GM12878 (cell line): Measurements from ENCODE around the gene SMIM14. TPM values are rescaled to one million over a fixed set of nuclear protein-coding genes. Genes with fewer than 3 reads are reported as not detected.

Experiments used
- BCL11A ChIP-seq: IDR thresholded peaks from 2 replicates; pipeline ENCODE4 v1.6.1; 2011; ENCODE audit warnings: low read depth, low read length
- CBX5 ChIP-seq: sonication (generic); IDR thresholded peaks from 2 replicates; pipeline ENCODE4 v1.6.1; 2016; ENCODE audit warnings: low read depth, moderate library complexity, mild to moderate bottlenecking, inconsistent platforms
- FOXK2 ChIP-seq: fragments of 450-650 bp; IDR thresholded peaks from 2 replicates; pipeline ENCODE4 v1.6.1; 2017; ENCODE audit warnings: mild to moderate bottlenecking, moderate library complexity
- GABPA ChIP-seq: IDR thresholded peaks from 2 replicates; pipeline ENCODE4 v1.6.1; 2014; ENCODE audit warnings: antibody characterized with exemption, low read depth, mild to moderate bottlenecking, inconsistent platforms
- GATAD2B ChIP-seq: fragments of 450-650 bp; conservative IDR thresholded peaks from 2 replicates; pipeline ENCODE4 v1.6.1; 2017; ENCODE audit warnings: low read depth, mild to moderate bottlenecking, moderate library complexity
- HDAC6 ChIP-seq: fragments of 200-600 bp; sonication (generic); IDR thresholded peaks from one replicate; pipeline ENCODE4 v1.8.0; 2017; ENCODE audit warnings: antibody characterized with exemption; ENCODE audit not compliant: unreplicated experiment
- IRF4 ChIP-seq: IDR thresholded peaks from 2 replicates; pipeline ENCODE4 v1.6.1; 2011; ENCODE audit warnings: low read depth, low read length
- MTA2 ChIP-seq: fragments of 450-650 bp; IDR thresholded peaks from 2 replicates; pipeline ENCODE4 v1.6.1; 2016; ENCODE audit warnings: low read depth, mild to moderate bottlenecking, moderate library complexity
- MXI1 ChIP-seq: fragments of 150-350 bp; IDR thresholded peaks from 2 replicates; pipeline ENCODE4 v1.6.1; 2011; ENCODE audit warnings: low read depth, mild to moderate bottlenecking, inconsistent platforms, low read length, improper control_type of control experiment
- NBN ChIP-seq: fragments of 450-650 bp; IDR thresholded peaks from 2 replicates; pipeline ENCODE4 v1.6.1; 2016
- NFXL1 ChIP-seq: fragments of 450-650 bp; IDR thresholded peaks from 2 replicates; pipeline ENCODE4 v1.6.1; 2017; ENCODE audit warnings: antibody characterized with exemption, mild to moderate bottlenecking, borderline replicate concordance
- NR2C2 ChIP-seq: IDR thresholded peaks from 2 replicates; pipeline ENCODE4 v1.6.1; 2011; ENCODE audit warnings: borderline replicate concordance, low read depth; ENCODE audit not compliant: control insufficient read depth, insufficient read length
- NR2F1 ChIP-seq: fragments of 450-650 bp; conservative IDR thresholded peaks from 2 replicates; pipeline ENCODE4 v1.6.1; 2017; ENCODE audit warnings: mild to moderate bottlenecking
- PAX5 ChIP-seq: IDR thresholded peaks from 2 replicates; pipeline ENCODE4 v1.6.1; 2011; ENCODE audit warnings: low read depth, low read length, borderline replicate concordance
- RAD21 ChIP-seq: IDR thresholded peaks from 2 replicates; pipeline ENCODE4 v1.6.1; 2011; ENCODE audit warnings: mild to moderate bottlenecking, low read depth, low read length, moderate library complexity; ENCODE audit not compliant: insufficient read depth
- RAD51 ChIP-seq: fragments of 450-650 bp; IDR thresholded peaks from 2 replicates; pipeline ENCODE4 v1.6.1; 2016; ENCODE audit warnings: moderate library complexity, mild to moderate bottlenecking, inconsistent platforms
- RBBP5 ChIP-seq: fragments of 200-600 bp; sonication (generic); conservative IDR thresholded peaks from 2 replicates; pipeline ENCODE4 v1.6.1; 2016
- RELA ChIP-seq: fragments of 450-650 bp; IDR thresholded peaks from 2 replicates; pipeline ENCODE4 v1.8.0; 2014; ENCODE audit warnings: borderline replicate concordance; ENCODE audit not compliant: partially characterized antibody
- SMAD1 ChIP-seq: fragments of 450-650 bp; IDR thresholded peaks from 2 replicates; pipeline ENCODE4 v1.6.1; 2018; ENCODE audit warnings: mild to moderate bottlenecking, low read depth; ENCODE audit not compliant: partially characterized antibody
- ZNF622 ChIP-seq: fragments of 450-650 bp; IDR thresholded peaks from 2 replicates; pipeline ENCODE4 v1.6.1; 2017; ENCODE audit warnings: mild to moderate bottlenecking, inconsistent platforms
- polyA plus RNA-seq, 11 experiments: library from polyadenylated mRNA; depleted of rRNA in 4 of 11; unstranded in 6 of 11; stranded (reverse) in 5 of 11; fragments of >200 nt; fragmentation: Nextera tagmentation in 4 of 11; fragmentation: Illumina TruSeq in 1 of 11; extraction: Ambion mirVana in 4 of 11; extraction: Trizol in 1 of 11; gene quantifications; 1 replicate in 1 of 11; 2 replicates in 10 of 11; pipeline versions ENCODE4 v1.2.1 to v1.2.3, GENCODE V29; 2011 to 2016; ENCODE audit warnings: inconsistent platforms in 2 of 11, missing spikeins in 2 of 11, low read depth in 1 of 11
- total RNA-seq, 4 experiments: library from RNA; depleted of rRNA in 3 of 4; stranded (reverse); fragments of >200 nt in 3 of 4; fragmentation: Illumina TruSeq in 1 of 4; extraction: Trizol in 1 of 4; gene quantifications; 2 replicates each; pipeline versions ENCODE4 v1.2.1 to v1.2.3, GENCODE V29; 2013 to 2021
- TF ChIP-seq, protein P1 (sequence below): fragments of 450-650 bp; IDR thresholded peaks from 2 replicates; pipeline ENCODE4 v1.6.1; 2016; ENCODE audit warnings: mild to moderate bottlenecking
- TF ChIP-seq, protein P2 (sequence below): fragments of 450-650 bp; IDR thresholded peaks from 2 replicates; pipeline ENCODE4 v1.6.1; 2017; ENCODE audit warnings: mild to moderate bottlenecking, low read depth, inconsistent platforms; ENCODE audit not compliant: poor library complexity, severe bottlenecking
- TF ChIP-seq, protein P3 (sequence below): IDR thresholded peaks from 2 replicates; pipeline ENCODE4 v1.6.1; 2012; ENCODE audit warnings: low read depth, low read length, improper control_type of control experiment
- TF ChIP-seq, protein P4 (sequence below): IDR thresholded peaks from 2 replicates; pipeline ENCODE4 v1.6.1; 2012; ENCODE audit warnings: improper control_type of control experiment, low read depth, low read length; ENCODE audit not compliant: insufficient replicate concordance

Gene SMIM14
- total and polyA plus RNA-seq, 10 of the 15 experiments (the other 5 are each of a cell fraction or from before 2014, with no cell fraction given): 125 to 671 (median 188) TPM

DNA sequence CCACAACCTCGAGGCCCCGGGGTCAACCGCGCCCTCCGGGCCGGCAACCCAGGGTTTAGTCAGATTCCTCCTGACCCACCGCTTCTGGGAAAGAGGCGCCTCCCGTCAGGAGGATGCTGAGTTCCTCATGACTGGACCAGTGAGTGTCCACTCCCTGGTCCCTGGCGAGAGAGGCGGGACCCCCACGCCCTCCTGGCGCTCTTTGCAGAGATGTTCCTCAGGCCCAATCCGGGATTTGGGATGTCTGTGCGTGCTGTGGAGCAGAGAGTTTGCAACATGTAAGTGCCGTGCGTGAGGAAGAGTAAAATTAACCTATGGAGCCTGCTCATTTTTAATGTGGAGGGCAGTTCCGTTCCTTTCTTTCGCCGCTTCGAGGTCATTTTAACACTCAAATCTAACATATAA is 110.6 kb downstream of the SMIM14 start (continued):
- TF ChIP-seq, protein P1, sequence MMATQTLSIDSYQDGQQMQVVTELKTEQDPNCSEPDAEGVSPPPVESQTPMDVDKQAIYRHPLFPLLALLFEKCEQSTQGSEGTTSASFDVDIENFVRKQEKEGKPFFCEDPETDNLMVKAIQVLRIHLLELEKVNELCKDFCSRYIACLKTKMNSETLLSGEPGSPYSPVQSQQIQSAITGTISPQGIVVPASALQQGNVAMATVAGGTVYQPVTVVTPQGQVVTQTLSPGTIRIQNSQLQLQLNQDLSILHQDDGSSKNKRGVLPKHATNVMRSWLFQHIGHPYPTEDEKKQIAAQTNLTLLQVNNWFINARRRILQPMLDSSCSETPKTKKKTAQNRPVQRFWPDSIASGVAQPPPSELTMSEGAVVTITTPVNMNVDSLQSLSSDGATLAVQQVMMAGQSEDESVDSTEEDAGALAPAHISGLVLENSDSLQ: no peak
- no peak for TF ChIP-seq IRF4
- 0 out of 2 replicates have a peak, but pooled peaks have one; percentile 29 for TF ChIP-seq MTA2
- TF ChIP-seq BCL11A: 0 out of 2 replicates have a peak, but pooled peaks have one; percentile 3
- TF ChIP-seq ZNF622: no peak
- TF ChIP-seq, protein P2, sequence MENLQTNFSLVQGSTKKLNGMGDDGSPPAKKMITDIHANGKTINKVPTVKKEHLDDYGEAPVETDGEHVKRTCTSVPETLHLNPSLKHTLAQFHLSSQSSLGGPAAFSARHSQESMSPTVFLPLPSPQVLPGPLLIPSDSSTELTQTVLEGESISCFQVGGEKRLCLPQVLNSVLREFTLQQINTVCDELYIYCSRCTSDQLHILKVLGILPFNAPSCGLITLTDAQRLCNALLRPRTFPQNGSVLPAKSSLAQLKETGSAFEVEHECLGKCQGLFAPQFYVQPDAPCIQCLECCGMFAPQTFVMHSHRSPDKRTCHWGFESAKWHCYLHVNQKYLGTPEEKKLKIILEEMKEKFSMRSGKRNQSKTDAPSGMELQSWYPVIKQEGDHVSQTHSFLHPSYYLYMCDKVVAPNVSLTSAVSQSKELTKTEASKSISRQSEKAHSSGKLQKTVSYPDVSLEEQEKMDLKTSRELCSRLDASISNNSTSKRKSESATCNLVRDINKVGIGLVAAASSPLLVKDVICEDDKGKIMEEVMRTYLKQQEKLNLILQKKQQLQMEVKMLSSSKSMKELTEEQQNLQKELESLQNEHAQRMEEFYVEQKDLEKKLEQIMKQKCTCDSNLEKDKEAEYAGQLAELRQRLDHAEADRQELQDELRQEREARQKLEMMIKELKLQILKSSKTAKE: no peak
- no peak for TF ChIP-seq FOXK2
- no peak for TF ChIP-seq GABPA
- no peak for TF ChIP-seq RAD21
- TF ChIP-seq PAX5: no peak
- TF ChIP-seq, protein P3, sequence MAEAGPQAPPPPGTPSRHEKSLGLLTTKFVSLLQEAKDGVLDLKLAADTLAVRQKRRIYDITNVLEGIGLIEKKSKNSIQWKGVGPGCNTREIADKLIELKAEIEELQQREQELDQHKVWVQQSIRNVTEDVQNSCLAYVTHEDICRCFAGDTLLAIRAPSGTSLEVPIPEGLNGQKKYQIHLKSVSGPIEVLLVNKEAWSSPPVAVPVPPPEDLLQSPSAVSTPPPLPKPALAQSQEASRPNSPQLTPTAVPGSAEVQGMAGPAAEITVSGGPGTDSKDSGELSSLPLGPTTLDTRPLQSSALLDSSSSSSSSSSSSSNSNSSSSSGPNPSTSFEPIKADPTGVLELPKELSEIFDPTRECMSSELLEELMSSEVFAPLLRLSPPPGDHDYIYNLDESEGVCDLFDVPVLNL: no peak
- TF ChIP-seq RAD51: no peak
- TF ChIP-seq NBN: no peak
- no peak for TF ChIP-seq CBX5
- no peak for TF ChIP-seq NR2C2
- TF ChIP-seq GATAD2B: peak; percentile 21; the same call in 1 of the 2 replicates
- TF ChIP-seq NFXL1: no peak
- TF ChIP-seq MXI1: no peak
- TF ChIP-seq NR2F1: 0 out of 2 replicates have a peak, but pooled peaks have one; percentile 84
- no peak for TF ChIP-seq SMAD1
- TF ChIP-seq RBBP5: 0 out of 2 replicates have a peak, but pooled peaks have one; percentile 13
- TF ChIP-seq RELA: no peak
- TF ChIP-seq HDAC6: no peak
- TF ChIP-seq, protein P4, sequence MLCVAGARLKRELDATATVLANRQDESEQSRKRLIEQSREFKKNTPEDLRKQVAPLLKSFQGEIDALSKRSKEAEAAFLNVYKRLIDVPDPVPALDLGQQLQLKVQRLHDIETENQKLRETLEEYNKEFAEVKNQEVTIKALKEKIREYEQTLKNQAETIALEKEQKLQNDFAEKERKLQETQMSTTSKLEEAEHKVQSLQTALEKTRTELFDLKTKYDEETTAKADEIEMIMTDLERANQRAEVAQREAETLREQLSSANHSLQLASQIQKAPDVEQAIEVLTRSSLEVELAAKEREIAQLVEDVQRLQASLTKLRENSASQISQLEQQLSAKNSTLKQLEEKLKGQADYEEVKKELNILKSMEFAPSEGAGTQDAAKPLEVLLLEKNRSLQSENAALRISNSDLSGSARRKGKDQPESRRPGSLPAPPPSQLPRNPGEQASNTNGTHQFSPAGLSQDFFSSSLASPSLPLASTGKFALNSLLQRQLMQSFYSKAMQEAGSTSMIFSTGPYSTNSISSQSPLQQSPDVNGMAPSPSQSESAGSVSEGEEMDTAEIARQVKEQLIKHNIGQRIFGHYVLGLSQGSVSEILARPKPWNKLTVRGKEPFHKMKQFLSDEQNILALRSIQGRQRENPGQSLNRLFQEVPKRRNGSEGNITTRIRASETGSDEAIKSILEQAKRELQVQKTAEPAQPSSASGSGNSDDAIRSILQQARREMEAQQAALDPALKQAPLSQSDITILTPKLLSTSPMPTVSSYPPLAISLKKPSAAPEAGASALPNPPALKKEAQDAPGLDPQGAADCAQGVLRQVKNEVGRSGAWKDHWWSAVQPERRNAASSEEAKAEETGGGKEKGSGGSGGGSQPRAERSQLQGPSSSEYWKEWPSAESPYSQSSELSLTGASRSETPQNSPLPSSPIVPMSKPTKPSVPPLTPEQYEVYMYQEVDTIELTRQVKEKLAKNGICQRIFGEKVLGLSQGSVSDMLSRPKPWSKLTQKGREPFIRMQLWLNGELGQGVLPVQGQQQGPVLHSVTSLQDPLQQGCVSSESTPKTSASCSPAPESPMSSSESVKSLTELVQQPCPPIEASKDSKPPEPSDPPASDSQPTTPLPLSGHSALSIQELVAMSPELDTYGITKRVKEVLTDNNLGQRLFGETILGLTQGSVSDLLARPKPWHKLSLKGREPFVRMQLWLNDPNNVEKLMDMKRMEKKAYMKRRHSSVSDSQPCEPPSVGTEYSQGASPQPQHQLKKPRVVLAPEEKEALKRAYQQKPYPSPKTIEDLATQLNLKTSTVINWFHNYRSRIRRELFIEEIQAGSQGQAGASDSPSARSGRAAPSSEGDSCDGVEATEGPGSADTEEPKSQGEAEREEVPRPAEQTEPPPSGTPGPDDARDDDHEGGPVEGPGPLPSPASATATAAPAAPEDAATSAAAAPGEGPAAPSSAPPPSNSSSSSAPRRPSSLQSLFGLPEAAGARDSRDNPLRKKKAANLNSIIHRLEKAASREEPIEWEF: no peak
